Activated T-cell treated with anti-CD3 and anti-CD28 coated beads for 1 hour (primary cell): ENCODE results near the gene DRC7.
"Not testable (repeated sequence)": the region's sequence is repeated elsewhere in the genome, so short reads cannot be mapped to it uniquely, and the experiment has no call there.

ENCODE experiments used
- DNase-seq: peaks from one replicate; pipeline ENCODE4 v3.0.0-alpha.2; 2020; ENCODE audit warnings: low read depth

The DRC7 gene

DNA sequence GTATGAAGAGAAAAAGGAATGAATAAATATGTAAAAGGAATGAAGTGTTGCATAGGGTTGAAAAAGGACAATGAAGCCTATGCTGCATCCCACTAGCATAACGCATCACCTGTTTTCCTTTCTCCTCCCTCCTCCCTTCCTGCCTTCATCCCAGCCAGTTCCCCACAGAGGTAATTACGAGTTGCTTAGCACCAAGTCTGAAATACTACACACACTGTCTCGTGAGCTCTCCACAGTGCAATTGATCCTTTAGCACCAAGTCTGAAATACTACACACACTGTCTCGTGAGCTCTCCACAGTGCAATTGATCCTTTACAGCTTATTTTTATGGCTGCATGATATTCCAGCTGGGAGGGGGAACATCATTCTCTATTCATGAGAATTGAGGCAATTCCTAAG lies 1.1 kb upstream of the DRC7 start:
- no peak for DNase-seq

DNA sequence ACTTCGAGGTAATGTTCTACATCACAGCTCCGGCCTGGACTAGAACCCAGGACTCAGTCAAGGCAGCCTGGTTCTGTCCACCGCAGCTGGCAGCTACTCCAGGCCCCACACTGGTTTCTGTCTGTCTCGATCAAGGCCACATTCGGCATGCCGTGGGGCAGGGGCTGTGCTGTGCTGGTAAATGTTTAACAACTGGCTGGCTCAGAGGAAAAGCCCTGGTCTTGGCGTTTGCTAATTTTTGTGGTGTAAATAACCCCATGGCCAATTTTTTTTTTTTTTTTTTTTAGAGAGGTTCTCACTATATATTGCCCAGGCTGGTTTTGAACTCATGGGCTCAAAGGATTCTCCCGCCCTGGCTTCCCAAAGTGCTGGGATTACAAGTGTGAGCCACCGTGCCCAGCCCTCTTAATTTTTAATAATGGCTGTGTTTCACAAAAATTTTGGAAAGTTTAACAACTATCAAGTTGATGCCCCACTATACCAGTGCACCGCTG lies 328 bp upstream of the DRC7 start:
- no peak for DNase-seq

DNA sequence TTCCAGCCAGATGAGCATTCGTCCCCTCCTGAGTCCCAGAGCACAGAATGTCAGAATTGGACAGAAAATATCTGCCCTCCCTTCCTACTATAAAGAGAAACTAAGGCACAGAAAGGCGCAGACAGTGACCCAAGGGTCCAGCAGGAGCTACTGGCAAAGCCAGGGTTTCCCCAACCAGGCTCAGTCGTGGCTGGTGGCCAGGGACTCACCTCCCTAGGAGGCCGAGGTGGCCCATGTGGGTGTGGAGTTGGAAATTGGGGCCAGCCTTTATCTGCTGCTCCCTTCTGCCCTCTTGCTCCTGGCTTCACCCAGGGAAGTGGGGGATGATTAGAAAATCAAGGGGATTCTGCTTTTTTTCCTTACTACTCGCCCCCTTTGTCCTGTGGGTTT lies 1.1 kb downstream of the DRC7 start:
- no peak for DNase-seq

DNA sequence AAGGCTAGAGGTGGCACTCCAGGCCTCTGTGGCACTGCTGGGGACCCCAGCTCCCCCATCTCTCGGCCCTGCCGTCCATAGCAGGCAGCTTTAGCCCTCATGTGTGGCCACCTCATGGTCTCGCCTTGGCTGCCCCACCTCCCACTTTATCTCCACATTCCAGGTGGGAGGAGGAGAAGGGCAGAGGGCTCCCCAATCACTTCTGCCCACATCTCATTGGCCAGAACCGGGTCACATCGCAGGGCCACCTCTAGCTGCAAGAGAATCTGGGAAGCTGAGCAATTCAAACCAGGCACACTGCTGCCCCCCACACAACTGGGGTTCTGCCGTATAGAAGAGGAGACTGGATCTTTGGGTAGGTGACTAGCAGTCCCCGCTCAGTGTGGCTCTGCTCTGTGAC lies 1.6 kb downstream of the DRC7 start:
- DNase-seq, result no peak

DNA sequence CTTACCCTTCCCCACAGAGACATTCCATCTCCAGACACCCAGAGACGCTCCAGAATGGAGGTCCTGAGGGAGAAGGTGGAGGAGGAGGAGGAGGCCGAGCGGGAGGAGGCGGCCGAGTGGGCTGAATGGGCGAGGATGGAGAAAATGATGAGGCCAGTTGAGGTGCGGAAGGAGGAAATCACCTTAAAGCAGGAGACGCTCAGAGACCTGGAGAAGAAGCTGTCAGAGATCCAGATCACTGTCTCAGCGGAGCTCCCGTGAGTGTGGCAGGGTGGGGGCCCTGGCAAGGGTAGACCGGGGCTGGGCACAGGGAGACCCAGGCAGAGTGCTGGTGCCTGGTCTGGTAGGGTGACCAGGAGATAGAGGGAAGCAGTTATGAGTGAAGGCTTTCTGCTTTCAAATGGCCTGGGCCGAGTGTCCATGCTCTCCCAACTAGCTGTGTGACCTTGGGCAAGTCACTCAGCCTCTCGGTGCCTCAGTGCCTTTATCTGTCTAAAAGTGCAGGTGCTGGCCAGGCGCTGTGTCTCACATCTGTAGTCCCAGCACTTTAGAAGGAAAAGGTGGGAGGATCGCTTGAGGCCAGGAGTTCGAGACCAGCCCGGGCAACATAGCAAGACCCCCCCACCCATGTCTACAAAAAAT lies 3.4 kb downstream of the DRC7 start:
- no peak for DNase-seq

DNA sequence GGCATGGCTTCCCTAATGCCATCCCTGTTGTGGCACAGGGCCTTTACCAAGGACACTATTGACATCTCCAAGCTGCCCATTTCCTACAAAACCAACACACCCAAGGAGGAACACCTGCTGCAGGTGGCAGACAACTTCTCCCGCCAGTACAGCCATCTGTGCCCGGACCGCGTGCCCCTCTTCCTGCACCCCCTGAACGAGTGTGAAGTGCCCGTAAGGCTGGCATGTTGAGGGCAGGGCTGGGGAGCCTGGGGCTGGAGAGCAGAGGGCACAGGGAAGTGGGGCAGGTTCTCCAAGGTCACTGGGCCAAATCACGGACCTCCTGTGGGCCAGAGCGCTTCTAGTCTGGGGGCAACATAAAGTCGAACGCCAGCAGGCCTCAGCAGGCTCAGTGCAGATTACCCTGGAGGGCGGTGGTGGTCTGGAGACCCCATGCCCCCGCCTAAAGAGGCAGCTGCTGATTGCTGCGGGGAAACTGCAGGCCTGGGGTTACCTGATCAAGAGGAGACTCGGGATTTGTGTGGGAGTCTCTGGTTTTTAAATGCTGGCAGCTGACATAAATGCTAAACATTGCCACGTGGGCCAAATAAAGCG lies 4.3 kb downstream of the DRC7 start:
- DNase-seq, result no peak

DNA sequence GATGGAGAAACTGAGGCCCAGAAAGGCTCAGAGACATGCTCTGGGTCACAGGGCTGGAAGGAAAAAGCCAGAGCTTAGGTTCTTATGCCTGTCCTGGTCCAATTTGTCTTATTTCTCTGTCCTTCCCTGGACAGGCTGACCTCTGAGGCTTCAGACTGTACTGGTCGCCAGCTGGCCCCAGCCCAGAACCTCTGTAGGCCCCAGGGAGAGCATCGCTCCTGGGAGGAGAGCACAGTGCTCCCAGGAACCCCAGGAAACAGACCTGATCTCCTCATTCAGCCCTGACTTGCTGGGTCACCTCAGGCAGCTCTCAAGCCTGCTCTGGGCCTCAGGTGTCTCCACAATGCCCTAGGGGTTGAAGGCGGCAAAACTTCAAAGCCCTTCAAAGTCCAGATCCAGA lies 4.9 kb downstream of the DRC7 start:
- no peak for DNase-seq

DNA sequence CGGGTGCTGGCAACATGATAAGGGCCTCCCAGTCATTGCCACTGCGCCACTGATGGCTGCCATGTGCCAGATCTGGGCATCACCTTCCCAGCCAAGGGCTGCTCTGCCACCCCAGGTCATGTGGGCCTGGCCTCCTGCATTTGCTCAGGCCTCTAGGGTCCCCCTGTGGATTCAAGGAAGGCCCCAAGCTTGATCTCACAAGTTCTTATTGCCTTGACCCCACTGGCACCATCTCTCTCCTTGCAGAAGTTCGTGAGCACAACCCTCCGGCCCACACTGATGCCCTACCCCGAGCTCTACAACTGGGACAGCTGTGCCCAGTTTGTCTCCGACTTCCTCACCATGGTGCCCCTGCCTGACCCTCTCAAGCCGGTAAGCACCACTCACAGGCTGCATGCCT lies 5.3 kb downstream of the DRC7 start:
- no peak for DNase-seq

DNA sequence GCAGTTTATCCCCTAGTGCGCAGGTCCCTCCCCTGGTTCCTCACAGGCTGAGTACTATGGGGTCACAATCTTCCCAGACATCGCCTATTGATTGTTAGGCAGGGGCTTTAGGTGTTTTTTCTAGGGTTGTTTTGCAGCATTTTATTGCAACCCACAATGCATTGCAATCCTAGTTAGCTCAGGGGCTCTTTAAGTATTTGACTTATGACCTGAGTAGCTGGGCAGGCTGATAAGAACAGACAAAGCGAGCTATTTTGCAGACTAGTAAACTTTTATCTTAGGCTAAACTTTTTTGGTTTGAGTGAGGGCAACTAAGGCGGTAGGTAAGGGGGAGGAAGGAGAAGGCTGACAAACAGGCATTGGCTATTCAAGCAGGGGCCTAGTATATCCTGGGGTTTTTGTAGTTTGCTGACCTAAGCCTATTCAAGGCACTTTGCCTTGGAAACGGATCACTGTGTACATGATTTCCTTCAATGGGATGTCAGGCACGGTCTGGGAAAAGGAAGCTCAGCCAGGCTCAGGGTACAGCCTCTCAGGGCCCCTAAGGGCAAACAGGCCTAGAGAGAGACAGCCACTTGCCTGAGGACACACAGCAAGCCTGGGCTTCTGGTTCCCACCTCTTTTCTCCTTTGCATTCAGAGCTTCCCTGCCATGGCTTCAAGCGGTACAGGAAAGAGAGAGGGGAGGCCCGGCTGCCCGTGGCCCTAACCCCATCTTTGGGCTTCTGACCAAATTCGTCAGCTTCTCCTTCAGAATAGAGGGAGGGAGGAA lies 6.4 kb downstream of the DRC7 start:
- no peak for DNase-seq

DNA sequence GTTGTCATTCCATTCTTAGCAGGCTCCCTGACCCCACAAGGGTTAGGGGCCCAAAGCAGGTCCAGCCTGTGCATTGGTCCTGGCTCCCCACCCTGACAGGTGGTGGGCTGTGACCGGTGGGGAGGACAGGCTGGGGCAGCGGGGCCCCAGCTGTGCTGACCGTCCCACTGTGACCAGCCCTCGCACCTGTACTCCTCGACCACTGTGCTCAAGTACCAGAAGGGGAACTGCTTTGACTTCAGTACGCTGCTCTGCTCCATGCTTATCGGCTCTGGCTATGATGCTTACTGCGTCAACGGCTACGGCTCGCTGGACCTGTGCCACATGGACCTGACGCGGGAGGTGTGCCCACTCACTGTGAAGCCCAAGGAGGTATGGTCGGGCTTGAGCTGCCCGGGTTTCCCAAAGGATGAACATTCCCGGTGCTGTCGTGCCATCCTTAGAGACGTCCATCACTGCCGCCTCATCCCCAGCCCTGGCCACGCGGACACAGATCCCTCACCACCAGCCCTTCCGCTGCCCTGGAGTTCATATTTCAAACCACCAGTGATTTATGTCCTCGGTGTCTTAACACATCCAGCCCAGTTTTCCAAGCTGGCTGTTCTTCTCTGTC lies 7.3 kb downstream of the DRC7 start:
- DNase-seq, result no peak

DNA sequence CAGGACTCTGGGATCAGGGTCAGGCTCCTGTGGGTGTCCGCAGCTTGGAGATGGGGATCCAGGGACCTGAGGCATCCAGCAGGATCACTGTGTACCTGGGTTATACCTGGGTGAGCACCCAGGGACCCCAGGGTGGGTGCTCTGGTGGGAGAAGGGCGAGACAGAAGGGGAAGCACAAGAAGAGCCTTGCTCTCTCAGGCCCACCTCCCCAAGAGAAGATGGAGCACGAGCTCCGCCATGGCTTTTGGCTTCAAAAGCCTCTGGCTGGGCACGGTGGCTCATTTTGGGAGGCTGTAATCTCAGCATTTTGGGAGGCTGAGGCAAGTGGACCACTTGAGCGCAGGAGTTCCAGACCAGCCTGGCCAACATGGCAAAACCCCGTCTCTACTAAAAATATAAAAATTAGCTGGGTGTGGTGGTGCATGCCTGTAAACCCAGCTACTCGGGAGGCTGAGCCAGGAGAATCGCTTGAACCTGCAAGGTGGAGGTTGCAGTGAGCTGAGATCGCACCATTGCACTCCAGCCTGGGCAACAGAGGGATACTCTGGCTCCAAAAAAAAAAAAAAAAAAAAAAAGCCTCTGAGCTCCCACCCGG lies 8.9 kb downstream of the DRC7 start:
- no peak for DNase-seq

DNA sequence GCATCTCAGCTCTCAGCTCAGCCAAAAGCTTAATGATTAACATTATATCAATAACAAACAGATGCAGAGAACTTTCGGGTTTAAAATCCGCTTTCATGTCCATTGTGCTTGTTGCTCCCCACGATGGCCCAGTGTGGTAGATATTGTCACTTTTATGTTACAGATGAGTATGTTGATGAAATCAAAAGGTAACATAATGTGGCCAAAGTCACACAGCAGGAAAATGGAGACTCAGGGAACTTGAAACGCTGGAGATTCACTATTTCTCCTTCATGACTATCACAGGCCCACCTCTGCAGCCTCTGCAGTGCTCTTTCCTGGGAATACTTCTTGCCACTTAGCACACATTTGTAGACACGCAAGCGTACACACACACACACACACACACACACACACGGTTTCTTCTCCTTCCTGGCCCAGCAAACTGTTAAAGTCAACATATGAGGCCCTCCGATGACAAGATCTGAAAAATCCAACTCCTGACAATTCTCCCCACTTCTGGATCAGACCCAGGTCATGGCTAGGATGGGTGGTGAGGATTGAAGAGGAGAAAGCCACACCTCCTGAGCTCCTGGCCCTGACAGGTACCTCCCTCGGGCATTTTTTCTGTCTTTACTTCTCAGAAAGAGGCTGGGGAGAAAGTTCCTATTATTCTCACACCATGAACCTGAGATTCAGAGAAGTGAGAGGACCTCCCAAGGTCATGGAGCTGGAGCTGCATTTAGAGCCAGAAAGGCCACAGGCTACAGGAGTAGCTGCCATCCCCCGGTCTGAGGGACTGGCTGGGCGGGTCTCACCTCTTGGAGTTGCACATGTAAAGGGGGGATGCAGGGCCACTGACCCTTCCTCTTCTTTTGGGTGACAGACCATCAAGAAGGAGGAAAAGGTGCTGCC lies 9.7 kb downstream of the DRC7 start:
- no peak for DNase-seq

DNA sequence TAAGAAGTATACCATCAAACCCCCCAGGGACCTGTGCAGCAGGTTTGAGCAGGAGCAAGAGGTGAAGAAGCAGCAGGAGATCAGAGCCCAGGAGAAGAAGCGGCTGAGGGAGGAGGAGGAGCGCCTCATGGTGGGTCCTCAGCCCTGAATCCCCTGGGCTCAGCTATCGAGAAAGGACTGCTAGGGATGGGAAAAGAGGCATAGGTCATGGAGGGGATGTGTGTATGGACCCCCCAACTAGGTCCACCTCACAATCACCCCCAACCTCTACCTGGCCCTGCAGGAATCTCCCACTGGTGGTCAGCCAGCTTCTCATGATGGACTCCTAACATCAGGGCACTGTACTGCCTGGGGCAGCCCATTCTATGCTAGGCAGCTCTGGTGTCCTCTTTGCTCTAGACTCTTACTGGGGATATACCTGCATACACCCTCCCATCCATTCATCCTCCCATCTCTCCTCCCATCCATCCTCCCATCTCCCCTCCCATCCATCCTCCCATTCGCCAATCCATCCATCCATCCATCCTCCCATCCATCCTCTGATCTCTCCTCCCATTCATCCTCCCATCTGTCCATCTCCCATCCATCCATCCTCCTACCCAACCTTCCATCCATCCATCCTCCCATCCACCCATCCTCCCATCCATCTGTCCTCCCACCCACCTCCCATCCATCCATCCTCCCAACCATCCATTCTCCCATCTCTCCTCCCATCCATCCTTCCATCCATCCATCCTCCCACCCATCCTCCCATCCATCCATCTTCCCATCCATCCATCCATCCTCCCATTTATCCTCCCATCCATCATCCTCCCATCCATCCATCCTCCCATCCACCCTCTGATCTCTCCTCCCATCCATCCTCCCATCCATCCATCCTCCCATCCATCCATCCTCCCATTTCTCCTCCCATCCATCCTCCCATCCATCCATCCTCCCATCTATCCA lies 10.6 kb downstream of the DRC7 start:
- no peak for DNase-seq

DNA sequence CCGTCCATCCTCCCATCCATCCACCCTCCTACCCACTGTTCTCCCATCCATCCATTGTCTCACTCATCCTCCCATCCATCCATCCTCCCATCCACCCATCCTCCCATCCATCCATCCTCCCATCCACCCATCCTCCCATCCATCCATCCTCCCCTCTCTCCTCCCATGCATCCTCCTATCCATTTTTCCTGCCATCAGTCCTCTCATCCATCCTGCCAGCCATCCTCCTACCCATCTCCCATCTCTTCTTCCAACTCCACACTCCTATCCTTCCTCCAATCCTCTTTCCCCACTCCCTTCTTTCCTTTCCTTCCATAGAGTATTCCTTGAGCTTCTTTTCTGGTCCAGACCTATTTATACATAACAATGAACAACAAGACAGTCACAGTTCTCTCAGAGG lies 12.1 kb downstream of the DRC7 start:
- DNase-seq, result no peak

DNA sequence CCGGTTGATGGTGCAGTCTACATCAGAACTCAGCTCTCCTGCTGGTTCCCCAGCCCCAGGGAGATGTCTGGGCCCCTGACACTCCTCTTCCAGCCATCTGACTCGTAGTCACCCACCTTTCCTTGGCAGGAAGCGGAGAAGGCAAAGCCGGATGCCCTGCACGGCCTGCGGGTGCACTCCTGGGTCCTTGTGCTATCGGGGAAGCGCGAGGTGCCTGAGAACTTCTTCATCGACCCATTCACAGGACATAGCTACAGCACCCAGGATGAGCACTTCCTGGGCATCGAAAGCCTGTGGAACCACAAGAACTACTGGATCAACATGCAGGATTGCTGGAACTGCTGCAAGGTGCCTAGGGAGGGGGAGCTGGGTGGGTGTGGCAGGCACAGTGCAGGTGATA lies 12.7 kb downstream of the DRC7 start:
- DNase-seq, result no peak

DNA sequence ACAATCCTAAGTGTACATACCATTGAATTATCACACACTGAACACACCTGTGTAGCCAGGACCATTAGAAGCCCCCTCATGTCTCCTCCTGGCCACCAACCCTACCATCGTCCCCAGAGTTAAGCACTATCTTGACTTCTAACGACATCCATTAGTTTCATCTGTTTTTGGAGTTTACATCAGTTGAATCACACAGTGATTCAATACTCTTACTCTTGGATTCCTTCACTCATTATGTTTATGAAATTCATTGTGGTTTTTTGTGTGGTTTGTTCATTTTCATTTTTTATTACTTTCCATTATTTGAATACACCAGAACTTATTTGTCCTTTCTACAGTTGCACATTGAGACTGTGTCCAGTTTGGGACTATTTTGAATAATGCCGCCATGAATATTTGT lies 13.6 kb downstream of the DRC7 start:
- no peak for DNase-seq

DNA sequence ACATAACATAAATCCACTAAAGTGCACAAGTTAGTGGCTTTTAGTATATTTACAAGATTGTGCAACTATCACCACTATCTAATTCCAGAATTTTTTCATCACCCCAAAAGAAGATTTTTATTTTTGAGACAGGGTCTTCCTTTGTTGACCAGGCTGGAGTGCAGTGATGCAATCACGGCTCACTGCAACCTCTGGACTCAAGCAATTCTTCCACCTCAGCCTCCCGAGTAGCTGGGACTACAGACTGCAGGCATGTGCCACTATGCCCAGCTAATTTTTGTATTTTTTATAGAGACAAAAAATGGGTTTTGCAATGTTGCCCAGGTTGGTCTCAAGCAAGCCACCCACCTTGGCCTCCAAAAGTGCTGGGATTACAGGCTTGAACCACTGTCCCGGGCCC lies 15.1 kb downstream of the DRC7 start:
- no peak for DNase-seq

DNA sequence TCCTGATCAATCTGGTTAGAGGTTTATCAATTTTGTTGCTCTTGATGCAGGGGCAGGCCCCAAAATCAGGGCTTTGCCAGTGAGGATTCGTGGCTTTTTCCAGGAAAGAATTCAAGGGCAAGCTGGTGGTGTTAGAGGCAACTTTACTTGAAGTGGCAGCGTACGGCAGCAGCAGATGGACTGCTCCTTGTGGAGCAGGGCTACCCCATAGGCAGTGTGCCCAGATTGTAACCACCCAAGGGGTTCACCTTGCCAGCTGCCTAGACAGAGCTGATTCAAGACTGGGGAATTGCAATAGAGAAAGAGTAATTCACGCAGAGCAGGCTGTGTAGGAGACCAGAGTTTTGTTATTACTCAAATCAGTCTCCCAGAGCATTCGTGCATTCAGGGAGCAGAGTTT lies 16.7 kb downstream of the DRC7 start:
- DNase-seq, result no peak

DNA sequence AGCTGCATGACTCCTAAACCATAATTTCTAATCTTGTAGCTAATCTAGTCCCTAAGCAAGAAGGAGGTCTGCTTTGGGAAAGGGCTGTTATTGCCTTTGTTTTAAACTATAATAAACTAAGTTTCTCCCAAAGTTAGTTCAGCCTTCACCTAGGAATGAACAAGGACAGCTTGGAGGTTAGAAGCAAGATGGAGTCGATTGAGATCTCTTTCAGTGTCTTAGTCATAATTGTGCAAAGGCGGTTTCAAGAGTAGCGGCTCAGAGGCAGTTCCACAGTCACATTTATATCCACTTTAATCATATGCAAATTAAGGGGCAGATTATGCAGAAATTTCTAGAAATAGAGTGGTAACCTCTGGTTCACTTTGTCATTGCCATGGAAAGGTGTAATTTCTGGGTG lies 17.4 kb downstream of the DRC7 start:
- DNase-seq, result no peak

DNA sequence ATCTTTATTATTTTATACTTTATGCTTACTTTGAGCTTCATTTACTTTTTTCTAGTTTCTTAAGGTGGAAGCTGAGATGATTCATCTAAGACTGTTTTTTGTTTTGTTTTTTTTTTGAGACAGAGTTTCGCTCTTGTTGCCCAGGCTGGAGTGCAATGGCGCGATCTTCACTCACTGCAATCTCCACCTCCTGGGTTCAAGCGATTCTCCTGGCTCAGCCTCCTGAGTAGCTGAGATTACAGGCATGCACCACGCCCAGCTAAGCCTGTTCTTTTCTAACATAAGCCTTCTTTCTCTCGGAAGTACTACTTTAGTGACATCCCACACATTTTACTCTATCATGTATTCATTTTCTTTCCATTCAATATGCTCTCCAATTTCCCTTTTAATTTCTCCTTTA lies 18.0 kb downstream of the DRC7 start:
- not testable (repeated sequence) for DNase-seq
